Hindlimb muscle (tissue), 1 donor: ENCODE results near the gene NHLRC1. TPM values are rescaled to one million over a fixed set of nuclear protein-coding genes. Genes with fewer than 3 reads are reported as not detected.
A peak's percentile ranks its signal among the peaks of the same experiment; 100 is the strongest.
"Not testable (repeated sequence)": the region's sequence is repeated elsewhere in the genome, so short reads cannot be mapped to it uniquely, and the experiment has no call there.

Experiments used
- DNase-seq: peaks from one replicate; pipeline ENCODE4 v3.0.0-alpha.2; 2013
- polyA plus RNA-seq: library from polyadenylated mRNA; unstranded; fragments of 120-200 nt; gene quantifications from one replicate; pipeline ENCODE4 v1.2.1, GENCODE V29; 2013; ENCODE audit not compliant: insufficient read length

NHLRC1 gene
- polyA plus RNA-seq: 3.9 TPM

- DNase-seq: peak; percentile 90
Observed at GRCh38 chr6:18122128-18123093, at the start of gene NHLRC1. NHLRC1 (minus strand) TSS chr6:18122677; CDS start chr6:18122606, 71 bp downstream.

DNA sequence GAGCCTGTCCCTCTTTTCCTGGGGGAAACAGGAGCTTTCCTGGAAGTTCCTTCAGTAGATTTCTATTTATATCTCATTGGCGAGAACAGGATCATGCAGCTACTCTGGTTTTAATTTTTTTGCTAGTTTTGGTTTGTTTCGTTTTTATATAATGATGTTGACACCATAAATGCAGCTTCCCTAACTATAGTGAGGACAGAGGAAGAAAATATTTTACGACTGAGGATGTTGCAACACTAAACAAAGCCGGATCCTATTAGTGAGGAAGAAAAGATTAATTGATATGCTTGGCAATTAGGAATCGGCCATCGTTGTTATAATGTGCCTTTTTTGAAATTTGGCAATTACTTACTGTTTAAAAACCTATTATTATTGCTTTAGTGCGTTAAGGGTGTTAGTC lies 49.4 kb upstream of the NHLRC1 start:
- no peak for DNase-seq

DNA sequence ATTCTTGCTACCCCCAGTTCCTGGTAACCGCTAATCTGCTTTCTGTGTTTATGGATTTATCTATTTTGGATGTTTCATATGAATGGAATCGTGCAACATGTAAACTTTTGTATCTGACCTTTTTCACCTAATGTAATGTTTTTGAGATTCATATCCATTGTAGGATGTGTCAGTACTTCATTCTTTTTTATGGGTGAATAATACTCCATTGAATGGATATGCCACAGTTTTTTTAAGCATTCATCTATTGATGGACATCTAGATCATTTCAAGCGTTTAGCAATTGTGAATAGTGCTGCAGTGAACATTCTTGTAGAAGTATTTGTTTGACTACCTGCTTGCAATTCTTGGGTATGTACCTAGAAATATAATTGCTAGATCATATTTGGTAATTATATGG lies 45.8 kb upstream of the NHLRC1 start:
- no peak for DNase-seq

GRCh38 chr6:18166312-18167036 lies 44.0 kb upstream of the NHLRC1 start:
- DNase-seq: no peak

GRCh38 chr6:18165751-18166150 lies 43.3 kb upstream of the NHLRC1 start:
- DNase-seq: no peak

DNA sequence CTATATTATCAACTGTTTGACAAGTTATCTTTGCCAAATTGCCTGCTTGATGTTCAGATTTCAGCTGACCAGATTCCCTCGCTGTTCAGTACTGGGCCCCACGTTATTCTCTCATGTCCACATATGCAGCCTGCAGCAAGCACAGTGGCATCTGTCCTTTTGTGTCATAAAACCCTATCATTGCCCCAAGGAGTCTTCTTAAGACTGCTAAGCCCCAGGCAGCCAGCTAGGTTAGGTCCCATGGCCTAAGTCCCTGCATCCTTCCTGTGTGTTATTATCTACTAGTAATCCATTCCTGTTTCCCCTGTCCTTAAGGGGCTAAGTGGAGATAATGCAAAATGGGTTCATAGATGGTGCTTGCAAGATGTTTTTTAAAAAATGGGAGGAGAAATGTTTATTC lies 39.9 kb upstream of the NHLRC1 start:
- no peak for DNase-seq

GRCh38 chr6:18161431-18161830 lies 39.0 kb upstream of the NHLRC1 start:
- DNase-seq: no peak

GRCh38 chr6:18160911-18161310 lies 38.4 kb upstream of the NHLRC1 start:
- DNase-seq: no peak

DNA sequence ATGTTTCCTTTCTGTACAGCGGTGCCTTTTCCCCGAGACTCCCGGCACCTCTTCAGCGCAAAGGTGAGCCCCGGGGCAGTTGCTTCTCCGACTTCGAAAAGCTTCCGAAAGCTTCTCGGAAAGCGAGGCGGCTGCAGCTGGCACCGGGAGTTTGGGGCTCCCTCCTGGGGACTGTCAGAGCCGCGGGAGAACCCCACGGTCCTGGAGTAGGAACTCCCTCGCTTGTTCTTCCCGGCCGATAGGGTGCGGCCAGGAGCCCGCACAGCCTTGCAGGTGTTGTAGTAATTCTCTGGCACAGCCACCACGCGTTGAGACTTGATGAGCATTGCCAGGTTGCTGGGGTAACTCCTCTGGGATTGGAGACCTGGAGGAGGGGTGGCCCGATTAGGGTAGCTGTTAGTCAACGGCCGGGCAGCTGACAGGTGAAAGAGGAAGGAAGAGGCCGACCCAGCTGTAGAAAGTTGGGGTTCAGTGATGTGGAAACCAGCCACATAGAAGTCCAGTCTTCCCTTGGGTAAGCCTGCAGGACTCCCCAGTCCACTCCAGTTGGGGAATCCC lies 33.5 kb upstream of the NHLRC1 start:
- no peak for DNase-seq

GRCh38 chr6:18155150-18155863 lies 32.8 kb upstream of the NHLRC1 start, which contains the start of gene KDM1B:
KDM1B (plus strand) TSS chr6:18155422; CDS start chr6:18159896, 4,474 bp downstream.
- DNase-seq: peak; percentile 97

DNA sequence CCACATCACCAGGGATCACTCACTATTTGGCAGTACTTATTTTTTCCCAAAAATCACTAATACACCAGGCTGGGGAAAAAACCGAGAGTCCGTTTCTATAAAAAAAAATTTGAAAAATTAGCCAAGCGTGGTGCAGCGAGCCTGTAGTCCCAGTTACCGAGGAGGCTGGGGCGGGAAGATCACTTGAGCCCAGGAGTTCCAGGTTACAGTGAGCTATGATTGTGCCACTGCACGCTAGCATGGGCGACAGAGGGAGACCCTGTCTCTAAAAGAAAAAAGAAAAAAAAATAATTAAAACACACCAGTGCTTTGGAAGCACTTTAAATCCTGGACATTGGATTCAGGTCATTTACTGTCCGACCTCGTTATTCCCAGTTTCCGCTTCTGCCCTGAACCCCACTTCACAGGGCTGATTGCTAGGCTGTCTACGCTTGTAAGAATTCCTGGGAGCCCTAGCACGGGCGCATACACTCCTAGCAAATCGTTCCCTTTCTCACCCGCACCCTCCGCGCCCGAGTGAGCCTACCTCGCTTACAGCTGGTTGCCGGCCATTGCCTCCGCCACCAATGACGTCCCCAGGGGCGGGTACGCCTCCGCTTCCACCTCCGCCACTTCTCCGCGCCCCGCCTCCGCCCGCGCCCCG lies 32.2 kb upstream of the NHLRC1 start, which contains the start of gene TPMT:
TPMT (minus strand) TSS at position 571 of the 643 bp plus-strand sequence. CDS start 5,950 bp downstream, outside the sequence.
- DNase-seq: no peak

GRCh38 chr6:18153311-18153703 lies 30.8 kb upstream of the NHLRC1 start:
- no peak for DNase-seq

DNA sequence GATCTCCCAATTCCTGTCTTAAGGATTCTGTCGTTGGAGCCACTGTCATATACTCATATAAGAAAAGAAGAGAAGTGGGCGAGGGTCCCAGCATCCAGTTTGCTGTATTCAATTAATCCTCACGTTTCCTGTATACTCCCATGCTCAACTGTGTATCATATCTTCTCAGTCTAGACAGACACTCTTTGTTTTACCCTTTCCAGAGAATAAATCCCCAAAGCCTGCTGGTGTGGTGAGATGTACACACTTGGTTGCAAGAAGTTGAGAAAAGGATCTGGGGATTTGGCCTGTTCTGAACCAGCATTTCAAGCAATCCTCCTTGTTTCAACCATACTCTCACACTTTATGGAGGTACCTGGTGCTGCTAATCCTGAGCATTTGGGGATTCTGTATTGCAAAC lies 29.3 kb upstream of the NHLRC1 start:
- no peak for DNase-seq

DNA sequence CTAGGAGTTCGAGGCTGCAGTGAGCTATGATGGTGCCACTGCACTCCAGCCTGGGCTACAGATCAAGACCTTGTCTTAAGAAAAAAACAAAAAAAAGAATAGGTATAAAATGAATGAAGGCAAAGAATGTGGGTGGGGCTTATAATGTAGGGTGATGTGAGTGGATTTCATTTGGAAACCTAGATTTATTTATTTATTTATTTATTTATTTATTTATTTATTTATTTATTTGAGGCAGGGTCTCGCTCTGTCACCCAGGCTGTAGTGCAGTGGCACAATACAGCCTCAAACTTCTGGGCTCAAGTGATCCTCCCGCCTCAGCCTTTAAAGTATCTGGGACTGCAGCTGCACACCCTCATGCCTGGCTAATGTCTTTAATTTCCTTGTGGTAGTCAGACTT lies 28.9 kb upstream of the NHLRC1 start:
- not testable (repeated sequence) for DNase-seq

GRCh38 chr6:18148304-18149025 lies 26.0 kb upstream of the NHLRC1 start:
- DNase-seq: no peak

GRCh38 chr6:18147616-18148015 lies 25.1 kb upstream of the NHLRC1 start:
- no peak for DNase-seq

- DNase-seq: no peak
Observed at GRCh38 chr6:18147160-18147559, 24.7 kb upstream of the NHLRC1 start.

- no peak for DNase-seq
Observed at GRCh38 chr6:18142591-18142861, 20.0 kb upstream of the NHLRC1 start.

DNA sequence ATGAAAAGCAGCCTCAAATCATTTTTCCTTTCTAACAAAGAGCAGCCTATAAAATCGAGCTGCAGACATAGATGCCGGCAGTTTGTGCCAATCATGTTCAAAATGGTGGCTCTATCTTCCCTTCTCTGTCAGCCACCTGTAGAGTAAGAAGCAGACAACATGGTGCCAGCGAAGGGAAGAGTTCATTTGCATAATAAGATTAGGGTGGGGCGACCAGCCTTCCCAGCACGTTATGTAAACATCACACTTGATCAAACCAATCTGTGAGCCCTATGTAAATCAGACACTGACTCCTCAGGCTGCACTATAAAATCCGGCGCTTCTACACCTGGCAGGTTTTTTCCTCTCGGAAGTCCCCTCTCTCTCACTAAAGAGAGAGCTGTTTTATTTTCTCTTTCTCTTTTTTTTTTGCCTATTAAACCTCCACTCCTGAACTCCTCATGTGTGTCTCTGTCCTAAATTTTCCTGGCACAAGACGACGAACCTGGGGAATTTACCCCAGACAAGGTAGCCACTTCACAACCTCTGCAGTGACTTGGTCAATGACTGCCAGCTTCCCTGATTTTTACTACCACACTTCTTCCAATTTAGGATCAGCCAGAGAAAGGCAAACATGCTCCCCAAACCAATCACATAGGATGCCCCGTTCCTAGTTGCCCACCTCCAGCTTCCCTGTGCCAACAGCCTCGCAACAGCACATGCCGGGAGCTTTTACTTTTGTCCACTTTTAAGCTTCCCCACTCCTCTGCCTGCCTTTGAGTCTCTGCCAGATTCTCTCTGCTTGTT lies 19.5 kb upstream of the NHLRC1 start:
- no peak for DNase-seq

- DNase-seq: no peak
Observed at GRCh38 chr6:18139935-18140621, 17.6 kb upstream of the NHLRC1 start.
